HepG2 (cell line): ENCODE results near the gene CRISPLD2. TPM values are rescaled to one million over a fixed set of nuclear protein-coding genes. Genes with fewer than 3 reads are reported as not detected.

Experiments
- ATAC-seq: fragments of 200-7000 bp; cut with Tn5 transposase; 3 replicates; pipeline ENCODE4 v1.9.1; 2020; ENCODE audit warnings: mild to moderate bottlenecking, moderate library complexity
- BruUV-seq: library from RNA; stranded (reverse); fragments of 400-500 nt; replicated peaks from 2 replicates; lab custom pipeline; 2021; lab: Mats Ljungman, UMichigan
- CTCF ChIA-PET: fragments of 300-600 bp; formaldehyde crosslinking; extraction: SDS; loops from one replicate; lab custom pipeline; 2021; ENCODE audit warnings: low total read pairs, inconsistent platforms, low intra/inter-chr PET ratio; lab: Yijun Ruan, JAX
- POLR2A ChIA-PET: fragments of 350-600 bp; sonication (Branson Sonifier 250); formaldehyde crosslinking; loops from one replicate; lab custom pipeline; 2020; ENCODE audit warnings: antibody characterized with exemption, inconsistent platforms; lab: Yijun Ruan, JAX
- DNase-seq: peaks from one replicate; pipeline ENCODE4 v3.0.0-alpha.2; 2015; ENCODE audit warnings: low spot score
- FAIRE-seq: peaks from 3 replicates; lab custom pipeline; 2011; peaks lifted over from hg19 to GRCh38; lab: Jason Lieb, UNC
- H2AFZ ChIP-seq: one replicate; pipeline ENCODE4 v1.6.1; 2011; ENCODE audit warnings: low read length, inconsistent platforms
- H3K27ac ChIP-seq: fragments of 300-600 bp; 3 replicates; pipeline ENCODE4 v1.8.0; 2011; ENCODE audit warnings: mixed run types, mild to moderate bottlenecking, mixed read lengths, low read length, inconsistent platforms; ENCODE audit not compliant: insufficient read depth; ENCODE audit errors: extremely low read length
- H3K27me3 ChIP-seq, 2 experiments: fragments of 200-600 bp in 1 of 2; 2 replicates in 1 of 2; 3 replicates in 1 of 2; pipeline versions ENCODE4 v1.6.0 to v1.8.0; 2011; ENCODE audit warnings: low read length in 2 of 2, mild to moderate bottlenecking in 2 of 2, moderate library complexity in 2 of 2, inconsistent platforms in 1 of 2; ENCODE audit not compliant: insufficient read depth in 2 of 2, control insufficient read depth in 1 of 2
- H3K36me3 ChIP-seq, 2 experiments: fragments of 200-600 bp in 1 of 2; replicated peaks in 1 of 2; 2 replicates in 1 of 2; 3 replicates in 1 of 2; pipeline versions ENCODE4 v1.5.1 to v1.8.0; 2011; ENCODE audit warnings: low read length in 2 of 2, inconsistent platforms in 1 of 2; ENCODE audit not compliant: insufficient read depth in 2 of 2, control insufficient read depth in 1 of 2
- H3K4me1 ChIP-seq: 2 replicates; pipeline ENCODE4 v1.5.1; 2012; ENCODE audit warnings: low read length, inconsistent platforms; ENCODE audit not compliant: insufficient read depth
- H3K4me2 ChIP-seq: 2 replicates; pipeline ENCODE4 v1.6.0; 2011; ENCODE audit warnings: low read depth, low read length, inconsistent platforms
- H3K4me3 ChIP-seq, 3 experiments: fragments of 200-600 bp in 1 of 3; sonication (generic), shearing (Covaris generic) in 1 of 3; replicated peaks in 1 of 3; 2 replicates each; pipeline ENCODE4 v1.5.1; 2011 to 2016; ENCODE audit warnings: low read length in 3 of 3, inconsistent platforms in 2 of 3, low read depth in 2 of 3, mild to moderate bottlenecking in 2 of 3, control low read depth in 1 of 3, mixed read lengths in 1 of 3; ENCODE audit not compliant: insufficient read depth in 1 of 3
- H3K79me2 ChIP-seq: one replicate; pipeline ENCODE4 v1.6.1; 2011; ENCODE audit warnings: low read length, inconsistent platforms; ENCODE audit not compliant: insufficient read depth
- H3K9ac ChIP-seq: 2 replicates; pipeline ENCODE4 v1.6.0; 2011; ENCODE audit warnings: mild to moderate bottlenecking, low read depth, low read length, inconsistent platforms; ENCODE audit not compliant: insufficient read depth
- H3K9me3 ChIP-seq: 2 replicates; pipeline ENCODE4 v1.5.1; 2012; ENCODE audit warnings: mild to moderate bottlenecking, low read length
- H4K20me1 ChIP-seq: 2 replicates; pipeline ENCODE4 v1.6.0; 2011; ENCODE audit warnings: inconsistent platforms, mild to moderate bottlenecking, low read length, moderate library complexity; ENCODE audit not compliant: insufficient read depth
- AKNA ChIP-seq: sonication (generic); formaldehyde crosslinking; IDR thresholded peaks from 2 replicates; pipeline ENCODE4 v1.4.0; 2020; ENCODE audit warnings: missing genetic modification reagents, borderline replicate concordance
- KDM4B ChIP-seq: sonication (generic); formaldehyde crosslinking; IDR thresholded peaks from 2 replicates; pipeline ENCODE4 v1.4.0; 2020; ENCODE audit warnings: missing genetic modification reagents
- MTA3 ChIP-seq: sonication (generic); formaldehyde crosslinking; IDR thresholded peaks from 2 replicates; pipeline ENCODE4 v1.4.0; 2020; ENCODE audit warnings: missing genetic modification reagents
- PAF1 ChIP-seq: IDR thresholded peaks from 2 replicates; pipeline ENCODE4 v1.6.1; 2016; ENCODE audit warnings: missing genetic modification reagents, missing compliant biosample characterization
- SMC3 ChIP-seq: IDR thresholded peaks from 2 replicates; pipeline ENCODE4 v1.6.1; 2011; ENCODE audit warnings: low read length, improper control_type of control experiment
- STAG1 ChIP-seq: sonication (generic); formaldehyde crosslinking; IDR thresholded peaks from 2 replicates; pipeline ENCODE4 v1.4.0; 2020; ENCODE audit warnings: missing genetic modification reagents
- ZNF776 ChIP-seq: sonication (generic); formaldehyde crosslinking; IDR thresholded peaks from 2 replicates; pipeline ENCODE4 v1.4.0; 2020; ENCODE audit warnings: mild to moderate bottlenecking, missing genetic modification reagents
- WGBS: methylation state at CpG from one replicate; pipeline ENCODE4 v1.1.6; 2017; ENCODE audit warnings: low lambda C conversion rate; 5-methylcytosine and 5-hydroxymethylcytosine counted together
- in situ Hi-C: cut with HindIII; loops from 2 replicates; pipeline ENCODE4 v1.10.0; 2017; ENCODE audit warnings: low pct_unique_long_range_greater_than_20kb; ENCODE audit not compliant: extremely low pct_ligation_motif_present
- intact Hi-C: fragments of 100-400 bp; cut with micrococcal nuclease; formaldehyde crosslinking; loops from one replicate; pipeline ENCODE4 v1.10.0; 2022; ENCODE audit not compliant: unreplicated experiment
- polyA plus RNA-seq, 8 experiments: library from polyadenylated mRNA; depleted of rRNA in 3 of 8; stranded (reverse) in 7 of 8; unstranded in 1 of 8; fragments of >200 nt; fragmentation: Illumina TruSeq in 4 of 8; extraction: Trizol in 4 of 8; gene quantifications; 2 replicates each; pipeline versions ENCODE4 v1.2.1 to v1.2.3, GENCODE V29; 2011 to 2016; ENCODE audit warnings: low read depth in 4 of 8, missing spikeins in 1 of 8, mixed read lengths in 1 of 8; ENCODE audit not compliant: insufficient read depth in 1 of 8
- total RNA-seq, 5 experiments: library from RNA; depleted of rRNA; stranded (reverse); fragments of >200 nt; fragmentation: Illumina TruSeq; extraction: Trizol; gene quantifications; 2 replicates each; pipeline ENCODE4 v1.2.3, GENCODE V29; 2016; ENCODE audit warnings: low read depth in 1 of 5
- TF ChIP-seq, protein P1 (sequence below): sonication (generic); formaldehyde crosslinking; IDR thresholded peaks from 2 replicates; pipeline ENCODE4 v1.5.1; 2020; ENCODE audit warnings: mild to moderate bottlenecking, moderate library complexity, missing genetic modification reagents

CRISPLD2 gene
- total and polyA plus RNA-seq, 2 of the 13 experiments (the other 11 are each of a cell fraction or from before 2014, with no cell fraction given): 0.04 to 0.31 TPM

GRCh38 chr16:84905965-84906460 lies 86.2 kb downstream of the CRISPLD2 start:
- peak; percentile 33; the same call in 2 of the 3 replicates for ATAC-seq
- Histone ChIP-seq H3K27me3 (peaks cover 2 to 35% of the 10 kb centered on the region in 2 experiments; a peak in 4 of 5 replicates), H3K27ac (no peak overlapping the region), H3K79me2 (no peaks in the 10 kb centered on the region), H3K9ac (no peak overlapping the region), H3K4me1 (no peaks in the 10 kb centered on the region), H3K36me3 (no peaks in the 10 kb centered on the region), H4K20me1 (no peaks in the 10 kb centered on the region), H2AFZ (no peak overlapping the region), H3K9me3 (no peaks in the 10 kb centered on the region), H3K4me2 (no peak overlapping the region), H3K4me3 (no peak overlapping the region)
- DNase-seq: no peak
- no peak for FAIRE-seq
- no TSS peak for BruUV-seq
- intact Hi-C loops (loop anchor here (5.0 kb wide), 1 partner anchor 934 kb away; no protein-coding TSS in a partner anchor), in situ Hi-C loops (no loop called here)
- ChIA-PET POLR2A (no interaction called here), CTCF (no interaction called here)
- WGBS: 48% methylated on average over 8 of the region's 9 CpGs
- TF ChIP-seq ZNF776 (CRISPR knock-in tag): no peak
- TF ChIP-seq, protein P1, sequence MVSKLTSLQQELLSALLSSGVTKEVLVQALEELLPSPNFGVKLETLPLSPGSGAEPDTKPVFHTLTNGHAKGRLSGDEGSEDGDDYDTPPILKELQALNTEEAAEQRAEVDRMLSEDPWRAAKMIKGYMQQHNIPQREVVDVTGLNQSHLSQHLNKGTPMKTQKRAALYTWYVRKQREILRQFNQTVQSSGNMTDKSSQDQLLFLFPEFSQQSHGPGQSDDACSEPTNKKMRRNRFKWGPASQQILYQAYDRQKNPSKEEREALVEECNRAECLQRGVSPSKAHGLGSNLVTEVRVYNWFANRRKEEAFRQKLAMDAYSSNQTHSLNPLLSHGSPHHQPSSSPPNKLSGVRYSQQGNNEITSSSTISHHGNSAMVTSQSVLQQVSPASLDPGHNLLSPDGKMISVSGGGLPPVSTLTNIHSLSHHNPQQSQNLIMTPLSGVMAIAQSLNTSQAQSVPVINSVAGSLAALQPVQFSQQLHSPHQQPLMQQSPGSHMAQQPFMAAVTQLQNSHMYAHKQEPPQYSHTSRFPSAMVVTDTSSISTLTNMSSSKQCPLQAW (CRISPR knock-in tag): no peak
- no peak for TF ChIP-seq KDM4B (CRISPR knock-in tag)
- 0 out of 2 replicates have a peak, but pooled peaks have one; percentile 2 for TF ChIP-seq SMC3
- TF ChIP-seq MTA3 (CRISPR knock-in tag): no peak
- 0 out of 2 replicates have a peak, but pooled peaks have one; percentile 11 for TF ChIP-seq STAG1 (CRISPR knock-in tag)
- no peak for TF ChIP-seq PAF1
- TF ChIP-seq AKNA: no peak
